SU-DHL-6 (cell line): ENCODE data around the gene COL23A1.

Source experiments
- EZH2phosphoT487 ChIP-seq: fragments of 200-600 bp; sonication (generic), shearing (Covaris generic); conservative IDR thresholded peaks from 2 replicates; pipeline ENCODE4 v1.6.1; 2018; ENCODE audit warnings: mild to moderate bottlenecking, antibody characterized with exemption, low read length, moderate library complexity, mixed read lengths
- TF ChIP-seq, protein P1 (sequence below): fragments of 200-600 bp; sonication (generic); IDR thresholded peaks from one replicate; pipeline ENCODE4 v1.5.1; 2017; ENCODE audit warnings: antibody characterized with exemption, mild to moderate bottlenecking, low read length, moderate library complexity; ENCODE audit not compliant: insufficient read depth, poor library complexity, severe bottlenecking

DNA sequence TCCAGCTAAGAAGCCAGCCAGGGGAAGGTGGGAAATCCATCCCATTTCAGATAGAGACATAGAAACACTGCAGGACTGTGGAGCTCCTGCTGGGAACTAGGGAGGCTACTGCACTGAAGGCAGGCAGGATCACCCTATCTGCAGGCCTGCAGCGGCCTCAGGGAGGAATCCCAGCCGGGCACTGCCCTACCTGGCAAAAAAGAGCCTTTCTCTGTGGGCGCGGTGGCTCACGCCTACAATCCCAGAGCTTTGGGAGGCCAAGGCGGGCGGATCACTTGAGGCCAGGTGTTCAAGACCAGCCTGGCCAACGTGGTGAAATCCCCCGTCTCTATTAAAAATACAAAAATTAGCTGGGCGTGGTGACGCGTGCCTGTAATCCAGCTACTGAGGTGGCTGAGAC, 286.2 kb downstream of the COL23A1 start:
- TF ChIP-seq, protein P1, sequence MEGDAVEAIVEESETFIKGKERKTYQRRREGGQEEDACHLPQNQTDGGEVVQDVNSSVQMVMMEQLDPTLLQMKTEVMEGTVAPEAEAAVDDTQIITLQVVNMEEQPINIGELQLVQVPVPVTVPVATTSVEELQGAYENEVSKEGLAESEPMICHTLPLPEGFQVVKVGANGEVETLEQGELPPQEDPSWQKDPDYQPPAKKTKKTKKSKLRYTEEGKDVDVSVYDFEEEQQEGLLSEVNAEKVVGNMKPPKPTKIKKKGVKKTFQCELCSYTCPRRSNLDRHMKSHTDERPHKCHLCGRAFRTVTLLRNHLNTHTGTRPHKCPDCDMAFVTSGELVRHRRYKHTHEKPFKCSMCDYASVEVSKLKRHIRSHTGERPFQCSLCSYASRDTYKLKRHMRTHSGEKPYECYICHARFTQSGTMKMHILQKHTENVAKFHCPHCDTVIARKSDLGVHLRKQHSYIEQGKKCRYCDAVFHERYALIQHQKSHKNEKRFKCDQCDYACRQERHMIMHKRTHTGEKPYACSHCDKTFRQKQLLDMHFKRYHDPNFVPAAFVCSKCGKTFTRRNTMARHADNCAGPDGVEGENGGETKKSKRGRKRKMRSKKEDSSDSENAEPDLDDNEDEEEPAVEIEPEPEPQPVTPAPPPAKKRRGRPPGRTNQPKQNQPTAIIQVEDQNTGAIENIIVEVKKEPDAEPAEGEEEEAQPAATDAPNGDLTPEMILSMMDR, result no peak
- TF ChIP-seq EZH2phosphoT487, result no peak
